GM19099 (cell line): ENCODE data around the gene SAMD8.
A peak's percentile ranks its signal among the peaks of the same experiment; 100 is the strongest.

Experiments
- POLR2A ChIP-seq: IDR thresholded peaks from 3 replicates; pipeline ENCODE4 v1.6.1; 2011; ENCODE audit warnings: low read depth; ENCODE audit not compliant: insufficient read length; ENCODE audit errors: extremely low read depth

Gene SAMD8

GRCh38 chr10:75209921-75210281 is 98.4 kb downstream of the SAMD8 start:
- TF ChIP-seq POLR2A: peak; percentile 70

GRCh38 chr10:75210282-75211006 is 99.0 kb downstream of the SAMD8 start, which contains the start of gene VDAC2:
VDAC2 (plus strand) TSS chr10:75210796; CDS start chr10:75211159, 363 bp downstream.
- peak; percentile 68 for TF ChIP-seq POLR2A

GRCh38 chr10:75211007-75211691 is 99.7 kb downstream of the SAMD8 start:
- TF ChIP-seq POLR2A: no peak

- no peak for TF ChIP-seq POLR2A
These were observed 100.9 kb downstream of the SAMD8 start for GRCh38 chr10:75212343-75212742.

- no peak for TF ChIP-seq POLR2A
These were observed 108.8 kb downstream of the SAMD8 start for GRCh38 chr10:75220274-75220673.

GRCh38 chr10:75223507-75223906 is 112.1 kb downstream of the SAMD8 start:
- no peak for TF ChIP-seq POLR2A

- no peak for TF ChIP-seq POLR2A
These were observed 114.6 kb downstream of the SAMD8 start for GRCh38 chr10:75226095-75226494.

GRCh38 chr10:75226656-75227055 is 115.2 kb downstream of the SAMD8 start:
- TF ChIP-seq POLR2A: no peak

GRCh38 chr10:75228278-75228677 is 116.8 kb downstream of the SAMD8 start:
- no peak for TF ChIP-seq POLR2A

GRCh38 chr10:75228834-75229233 is 117.4 kb downstream of the SAMD8 start:
- TF ChIP-seq POLR2A: no peak

- no peak for TF ChIP-seq POLR2A
These were observed 118.5 kb downstream of the SAMD8 start for GRCh38 chr10:75229971-75230370.

GRCh38 chr10:75230600-75231038 is 119.2 kb downstream of the SAMD8 start:
- TF ChIP-seq POLR2A: no peak
